ENCODE data around the gene SIRT6. TPM values are rescaled to one million over a fixed set of nuclear protein-coding genes. Genes with fewer than 3 reads are reported as not detected.
A peak's percentile ranks its signal among the peaks of the same experiment; 100 is the strongest.
"Not testable (repeated sequence)": the region's sequence is repeated elsewhere in the genome, so short reads cannot be mapped to it uniquely, and the experiment has no call there.

The SIRT6 gene
- polyA plus RNA-seq, 3 donors = 0.57 to 50.3 (median 1.2) TPM

GRCh38 chr19:4220188-4220587 is 37.8 kb upstream of the SIRT6 start:
- TF ChIP-seq, protein P1, sequence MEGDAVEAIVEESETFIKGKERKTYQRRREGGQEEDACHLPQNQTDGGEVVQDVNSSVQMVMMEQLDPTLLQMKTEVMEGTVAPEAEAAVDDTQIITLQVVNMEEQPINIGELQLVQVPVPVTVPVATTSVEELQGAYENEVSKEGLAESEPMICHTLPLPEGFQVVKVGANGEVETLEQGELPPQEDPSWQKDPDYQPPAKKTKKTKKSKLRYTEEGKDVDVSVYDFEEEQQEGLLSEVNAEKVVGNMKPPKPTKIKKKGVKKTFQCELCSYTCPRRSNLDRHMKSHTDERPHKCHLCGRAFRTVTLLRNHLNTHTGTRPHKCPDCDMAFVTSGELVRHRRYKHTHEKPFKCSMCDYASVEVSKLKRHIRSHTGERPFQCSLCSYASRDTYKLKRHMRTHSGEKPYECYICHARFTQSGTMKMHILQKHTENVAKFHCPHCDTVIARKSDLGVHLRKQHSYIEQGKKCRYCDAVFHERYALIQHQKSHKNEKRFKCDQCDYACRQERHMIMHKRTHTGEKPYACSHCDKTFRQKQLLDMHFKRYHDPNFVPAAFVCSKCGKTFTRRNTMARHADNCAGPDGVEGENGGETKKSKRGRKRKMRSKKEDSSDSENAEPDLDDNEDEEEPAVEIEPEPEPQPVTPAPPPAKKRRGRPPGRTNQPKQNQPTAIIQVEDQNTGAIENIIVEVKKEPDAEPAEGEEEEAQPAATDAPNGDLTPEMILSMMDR (IDR thresholded peaks at IDR 0.05) = no peak
- Mint-ChIP-seq H3K27ac (no peak overlapping the region), H3K4me1 (no peaks in the 10 kb centered on the region), H3K36me3 (no peaks in the 10 kb centered on the region), H3K9me3 (peaks cover 2 to 14% (median 6%) of the 10 kb centered on the region in 7 donors), H3K4me3 (peak overlapping the region in 1 of 2 donors; percentile 24), H3K27me3 (ENCODE audit: low read depth in 3 of 3) (peaks cover 0 to 1% (median 0%) of the 10 kb centered on the region in 3 donors)
- Histone ChIP-seq H3K27me3 (ENCODE audit: control insufficient read depth in 2 of 2, insufficient read depth in 2 of 2, low read length in 2 of 2) (no peaks in the 10 kb centered on the region), H2AFZ (ENCODE audit: insufficient read depth, low read depth, low read length, poor library complexity, severe bottlenecking) (no peak overlapping the region), H3K36me3 (replicated peaks in 1 of 2; ENCODE audit: control insufficient read depth in 1 of 2, insufficient read depth in 2 of 2, low read length in 2 of 2) (no peaks in the 10 kb centered on the region), H3K79me2 (ENCODE audit: insufficient read depth, low read length) (no peaks in the 10 kb centered on the region), H3K9ac (ENCODE audit: insufficient read depth, low read length, poor library complexity, severe bottlenecking) (no peak overlapping the region), H3K4me3 (replicated peaks in 1 of 3; ENCODE audit: low read depth in 2 of 3, low read length in 3 of 3) (no peak overlapping the region), H3K4me2 (replicated peaks; ENCODE audit: extremely low read depth, low read length, poor library complexity, severe bottlenecking) (no peak overlapping the region), H3K27ac (ENCODE audit: low read depth in 1 of 2, low read length in 2 of 2) (no peak overlapping the region), H4K20me1 (ENCODE audit: insufficient read depth, low read length) (no peaks in the 10 kb centered on the region), H3K4me1 (ENCODE audit: control insufficient read depth in 1 of 2, insufficient read depth in 2 of 2, low read length in 2 of 2) (no peaks in the 10 kb centered on the region), H3K9me3 (replicated peaks in 1 of 2; ENCODE audit: control insufficient read depth in 1 of 2, insufficient read depth in 1 of 2, low read length in 2 of 2) (peaks cover 4 to 9% of the 10 kb centered on the region in 2 donors)
- WGBS (ENCODE audit: insufficient coverage) = 100% methylated on average over 4 of the region's 7 CpGs
- intact Hi-C loops (cut with micrococcal nuclease) = no loop called here
- DNase-seq = no peak

GRCh38 chr19:4218523-4218922 is 36.2 kb upstream of the SIRT6 start:
- H3K4me3 Mint-ChIP-seq; H3K4me2 ChIP-seq (replicated peaks; ENCODE audit: extremely low read depth, low read length, poor library complexity, severe bottlenecking); H3K79me2 ChIP-seq (ENCODE audit: insufficient read depth, low read length); intact Hi-C loops (cut with micrococcal nuclease); H3K4me3 ChIP-seq (replicated peaks in 1 of 3; ENCODE audit: low read depth in 2 of 3, low read length in 3 of 3); H3K27ac ChIP-seq (ENCODE audit: low read depth in 1 of 2, low read length in 2 of 2); DNase-seq; H3K9me3 ChIP-seq (replicated peaks in 1 of 2; ENCODE audit: control insufficient read depth in 1 of 2, insufficient read depth in 1 of 2, low read length in 2 of 2); H3K4me1 ChIP-seq (ENCODE audit: control insufficient read depth in 1 of 2, insufficient read depth in 2 of 2, low read length in 2 of 2); H2AFZ ChIP-seq (ENCODE audit: insufficient read depth, low read depth, low read length, poor library complexity, severe bottlenecking); H3K27me3 ChIP-seq (ENCODE audit: control insufficient read depth in 2 of 2, insufficient read depth in 2 of 2, low read length in 2 of 2); H3K36me3 Mint-ChIP-seq; H3K36me3 ChIP-seq (replicated peaks in 1 of 2; ENCODE audit: control insufficient read depth in 1 of 2, insufficient read depth in 2 of 2, low read length in 2 of 2); H3K4me1 Mint-ChIP-seq; H3K27me3 Mint-ChIP-seq (ENCODE audit: low read depth in 3 of 3); H3K9ac ChIP-seq (ENCODE audit: insufficient read depth, low read length, poor library complexity, severe bottlenecking); H4K20me1 ChIP-seq (ENCODE audit: insufficient read depth, low read length): not testable (repeated sequence)
- H3K9me3 Mint-ChIP-seq = peaks cover 2 to 14% (median 6%) of the 10 kb centered on the region in 7 donors
- WGBS (ENCODE audit: insufficient coverage) = 100% methylated on average over 1 of the region's 1 CpG
- peak overlapping the region in 1 of 7 donors; percentile 20 for H3K27ac Mint-ChIP-seq

All from CD14-positive monocyte (primary cell).